T-cell (primary cell): ENCODE results near the gene ZNF200. TPM values are rescaled to one million over a fixed set of nuclear protein-coding genes. Genes with fewer than 3 reads are reported as not detected.

ENCODE experiments used
- ATAC-seq, 4 experiments: fragments of 200-7000 bp in 3 of 4; fragments of 150-1000 bp in 1 of 4; cut with Tn5 transposase; replicated peaks in 1 of 4; 1 replicate in 3 of 4; 2 replicates in 1 of 4; pipeline ENCODE4 v1.10.0; 2021; ENCODE audit warnings: moderate library complexity in 3 of 4, mild to moderate bottlenecking in 2 of 4, moderate number of reproducible peaks in 1 of 4
- CTCF ChIA-PET, 2 donors: fragments of 300-600 bp; sonication (Branson Sonifier 250); formaldehyde crosslinking; loops; one replicate each; lab custom pipeline; 2022; ENCODE audit warnings: antibody characterized with exemption in 2 of 2; lab: Charles Lee
- POLR2A ChIA-PET, 2 donors: fragments of 300-600 bp; sonication (Branson Sonifier 250); formaldehyde crosslinking; loops; one replicate each; lab custom pipeline; 2022; ENCODE audit warnings: antibody characterized with exemption in 2 of 2; lab: Charles Lee
- DNase-seq, 35 experiments: peaks; one replicate each; pipeline versions ENCODE4 v3.0.0 to v3.0.0-alpha.2; 2013 to 2023
- H3K27ac ChIP-seq: one replicate; pipeline ENCODE4 v1.5.1; 2013; ENCODE audit warnings: low read length
- H3K27me3 ChIP-seq, 2 experiments: replicated peaks in 1 of 2; 1 replicate in 1 of 2; 2 replicates in 1 of 2; pipeline versions ENCODE4 v1.6.1 to v1.7.0; 2013; ENCODE audit warnings: low read length in 1 of 2, mixed read lengths in 1 of 2; ENCODE audit not compliant: control insufficient read depth in 2 of 2, insufficient read depth in 2 of 2; ENCODE audit errors: extremely low read depth in 1 of 2
- H3K36me3 ChIP-seq, 2 donors: 1 replicate in 1 of 2; 2 replicates in 1 of 2; pipeline versions ENCODE4 v1.6.1 to v1.7.0; 2013; ENCODE audit warnings: low read length in 1 of 2; ENCODE audit not compliant: control insufficient read depth in 2 of 2, insufficient read depth in 1 of 2; ENCODE audit errors: extremely low read depth in 1 of 2
- H3K4me1 ChIP-seq, 2 experiments: 1 replicate in 1 of 2; 2 replicates in 1 of 2; pipeline versions ENCODE4 v1.6.1 to v1.7.0; 2013; ENCODE audit warnings: low read length in 2 of 2, mixed read lengths in 1 of 2; ENCODE audit not compliant: insufficient read depth in 2 of 2, control insufficient read depth in 1 of 2; ENCODE audit errors: extremely low read depth in 1 of 2
- H3K4me3 ChIP-seq, 2 donors: 1 replicate in 1 of 2; 2 replicates in 1 of 2; pipeline versions ENCODE4 v1.5.1 to v1.7.0; 2013; ENCODE audit warnings: mild to moderate bottlenecking in 2 of 2, low read length in 1 of 2, moderate library complexity in 1 of 2; ENCODE audit not compliant: control insufficient read depth in 1 of 2; ENCODE audit errors: extremely low read depth in 1 of 2
- H3K9me3 ChIP-seq: 2 replicates; pipeline ENCODE4 v1.7.0; 2013
- H3K27ac Mint-ChIP-seq, 2 donors: one replicate each; pipeline ENCODE4 v1.8.0; 2020 to 2021; ENCODE audit warnings: mild to moderate bottlenecking in 2 of 2, mixed read lengths in 2 of 2
- H3K27me3 Mint-ChIP-seq, 2 donors: one replicate each; pipeline ENCODE4 v1.8.0; 2021 to 2022; ENCODE audit warnings: mixed read lengths in 2 of 2
- H3K36me3 Mint-ChIP-seq: one replicate; pipeline ENCODE4 v1.8.0; 2021; ENCODE audit warnings: mixed read lengths
- H3K4me1 Mint-ChIP-seq, 3 donors: one replicate each; pipeline ENCODE4 v1.8.0; 2020 to 2022; ENCODE audit warnings: mixed read lengths in 3 of 3, mild to moderate bottlenecking in 1 of 3
- H3K4me3 Mint-ChIP-seq, 3 donors: one replicate each; pipeline ENCODE4 v1.8.0; 2020 to 2022; ENCODE audit warnings: mild to moderate bottlenecking in 3 of 3, mixed read lengths in 3 of 3, moderate library complexity in 3 of 3
- H3K9me3 Mint-ChIP-seq, 3 donors: one replicate each; pipeline ENCODE4 v1.8.0; 2020 to 2022; ENCODE audit warnings: mixed read lengths in 3 of 3
- WGBS: methylation state at CpG from one replicate; pipeline ENCODE4 v1.1.5; 2013; ENCODE audit warnings: missing lambda C conversion rate; ENCODE audit not compliant: insufficient coverage; 5-methylcytosine and 5-hydroxymethylcytosine counted together
- total RNA-seq, 35 experiments: library from RNA in 6 of 35; stranded (reverse) in 6 of 35; fragments of 120-200 nt in 1 of 35; gene quantifications; one replicate each; pipeline versions ENCODE4 v1.2.1 to v1.2.4 and lab custom pipeline; 2013 to 2026

Gene ZNF200
- total RNA-seq, 5 donors from 2014 or later (not counting 1 experiment from before 2014, with no cell fraction given), result 7.6 to 21.3 (median 20.1) TPM

GRCh38 chr16:3256866-3257465 lies 22.0 kb upstream of the ZNF200 start:
- peaks cover 0 to 10% of the 10 kb centered on the region in 2 donors for H3K27me3 Mint-ChIP-seq
- ChIA-PET POLR2A (no interaction called here), CTCF (interaction anchor here in 1 of 2 donors (0.5 kb wide), 1 partner anchor 225 kb away, joined by 7 read pairs; no protein-coding TSS in a partner anchor)
- peaks cover 2 to 3% (median 3%) of the 10 kb centered on the region in 3 donors for H3K4me1 Mint-ChIP-seq
- Histone ChIP-seq H3K4me3 (no peak overlapping the region), H3K27ac (no peak overlapping the region), H3K36me3 (no peaks in the 10 kb centered on the region), H3K9me3 (no peaks in the 10 kb centered on the region), H3K4me1 (no peaks in the 10 kb centered on the region), H3K27me3 (peaks cover 2 to 24% of the 10 kb centered on the region in 2 experiments)
- 85% methylated on average over 9 of the region's 9 CpGs for WGBS
- no peaks in the 10 kb centered on the region for H3K36me3 Mint-ChIP-seq
- H3K4me3 Mint-ChIP-seq, result no peak overlapping the region
- ATAC-seq (no peak), DNase-seq (no peak)
- no peaks in the 10 kb centered on the region for H3K9me3 Mint-ChIP-seq
- H3K27ac Mint-ChIP-seq, result no peak overlapping the region

GRCh38 chr16:3256146-3256865 lies 21.3 kb upstream of the ZNF200 start, which contains the start of gene MEFV:
MEFV (minus strand) TSS chr16:3256633; CDS start chr16:3256587, 46 bp downstream.
- 85% methylated on average over 12 of the region's 14 CpGs for WGBS
- no peak for DNase-seq
- Mint-ChIP-seq H3K27me3 (peaks cover 0 to 10% of the 10 kb centered on the region in 2 donors), H3K9me3 (no peaks in the 10 kb centered on the region), H3K4me3 (no peak within 1 kb of the TSS), H3K36me3 (no peaks in the 10 kb centered on the region), H3K4me1 (no peaks in the 10 kb centered on the region), H3K27ac (no peak within 1 kb of the TSS)
- ATAC-seq, result no peak
- no peaks in the 10 kb centered on the region for H3K4me1 ChIP-seq
- POLR2A ChIA-PET, result no interaction called here
- H3K27ac ChIP-seq, result no peak within 1 kb of the TSS
- peak within 1 kb of the TSS in 1 of 2 donors; percentile 3 for H3K4me3 ChIP-seq
- H3K36me3 ChIP-seq, result no peaks in the 10 kb centered on the region
- CTCF ChIA-PET, result no interaction called here
- no peaks in the 10 kb centered on the region for H3K9me3 ChIP-seq
- H3K27me3 ChIP-seq, result peaks cover 2 to 24% of the 10 kb centered on the region in 2 experiments

DNA sequence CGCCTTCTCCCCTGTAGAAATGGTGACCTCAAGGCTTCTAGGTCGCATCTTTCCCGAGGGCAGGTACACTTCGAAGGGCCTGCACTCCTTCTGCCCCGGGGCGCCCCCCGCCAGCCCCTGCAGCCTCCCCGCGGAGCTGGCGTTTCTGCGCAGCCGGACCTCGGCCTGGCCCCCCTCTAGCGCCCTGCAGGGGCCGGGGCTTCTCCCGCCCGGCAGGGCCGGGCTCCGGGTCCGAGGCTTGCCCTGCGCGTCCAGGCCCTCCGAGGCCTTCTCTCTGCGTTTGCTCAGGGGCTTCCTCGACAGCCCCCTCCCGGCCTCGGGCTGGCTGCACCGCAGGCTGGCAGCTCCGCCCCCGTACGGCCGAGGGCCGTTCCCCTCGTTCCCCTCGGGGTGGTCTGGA lies 19.4 kb upstream of the ZNF200 start:
- 50% methylated on average over 33 of the region's 35 CpGs for WGBS
- Mint-ChIP-seq H3K27ac (no peak overlapping the region), H3K4me3 (no peak overlapping the region), H3K27me3 (peaks cover 0 to 11% of the 10 kb centered on the region in 2 donors), H3K9me3 (no peaks in the 10 kb centered on the region), H3K36me3 (no peaks in the 10 kb centered on the region), H3K4me1 (no peaks in the 10 kb centered on the region)
- ChIA-PET POLR2A (no interaction called here), CTCF (no interaction called here)
- no peak overlapping the region for H3K4me3 ChIP-seq
- H3K27me3 ChIP-seq, result peaks cover 2 to 24% of the 10 kb centered on the region in 2 experiments
- H3K27ac ChIP-seq, result no peak overlapping the region
- no peaks in the 10 kb centered on the region for H3K4me1 ChIP-seq
- DNase-seq (no peak), ATAC-seq (no peak)
- H3K9me3 ChIP-seq, result no peaks in the 10 kb centered on the region
- no peaks in the 10 kb centered on the region for H3K36me3 ChIP-seq

DNA sequence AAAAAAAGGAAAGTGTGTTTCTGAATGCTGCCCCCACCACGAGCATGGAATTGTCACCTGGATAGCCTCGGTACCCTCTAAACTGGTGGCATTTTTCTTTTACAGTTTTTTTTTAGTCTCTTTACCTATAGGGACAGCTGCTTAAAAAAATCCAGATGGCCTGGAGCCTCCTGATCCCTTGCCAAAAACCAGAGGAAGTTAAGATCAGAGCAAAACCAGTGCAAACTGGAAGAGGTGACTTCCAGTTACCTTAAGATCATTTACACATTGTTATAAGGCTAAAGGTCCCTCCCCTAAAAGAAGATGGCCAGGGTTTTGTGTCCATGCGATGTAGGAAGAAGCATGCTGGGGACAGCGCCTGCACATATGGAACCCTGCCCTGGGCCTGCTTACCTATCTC lies 18.0 kb upstream of the ZNF200 start:
- no peaks in the 10 kb centered on the region for H3K36me3 ChIP-seq
- Mint-ChIP-seq H3K4me1 (no peaks in the 10 kb centered on the region), H3K36me3 (no peaks in the 10 kb centered on the region), H3K27ac (no peak overlapping the region), H3K4me3 (no peak overlapping the region), H3K27me3 (peaks cover 0 to 9% of the 10 kb centered on the region in 2 donors), H3K9me3 (no peaks in the 10 kb centered on the region)
- H3K9me3 ChIP-seq, result no peaks in the 10 kb centered on the region
- WGBS, result 100% methylated on average over 1 of the region's 4 CpGs
- H3K27me3 ChIP-seq, result peaks cover 0 to 27% of the 10 kb centered on the region in 2 experiments
- POLR2A ChIA-PET, result no interaction called here
- H3K4me1 ChIP-seq, result no peaks in the 10 kb centered on the region
- no peak for ATAC-seq
- H3K27ac ChIP-seq, result no peak overlapping the region
- no peak overlapping the region for H3K4me3 ChIP-seq
- CTCF ChIA-PET, result no interaction called here
- no peak for DNase-seq

DNA sequence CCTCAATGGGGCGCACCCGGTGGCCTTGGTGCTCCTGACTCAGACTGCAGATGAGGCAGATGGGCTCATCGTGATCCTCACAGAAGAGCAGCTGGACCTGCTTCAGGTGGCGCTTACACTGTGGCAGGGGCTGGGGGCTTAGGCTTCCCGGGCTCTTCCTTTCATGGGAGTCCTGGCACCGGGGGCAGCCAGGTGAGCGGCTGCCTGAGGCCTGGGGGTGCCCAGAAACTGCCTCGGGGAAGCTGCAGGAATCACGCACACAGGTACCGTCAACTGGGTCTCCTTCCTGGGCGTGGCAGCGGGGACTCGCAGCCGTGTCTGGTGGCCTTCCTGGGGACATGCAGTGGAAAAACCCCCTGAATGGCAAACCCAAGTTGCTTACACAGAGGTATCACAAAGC lies 14.5 kb upstream of the ZNF200 start:
- Mint-ChIP-seq H3K4me1 (no peaks in the 10 kb centered on the region), H3K9me3 (no peaks in the 10 kb centered on the region), H3K27ac (no peak overlapping the region), H3K4me3 (no peak overlapping the region), H3K36me3 (no peaks in the 10 kb centered on the region), H3K27me3 (peaks cover 2 to 6% of the 10 kb centered on the region in 2 donors)
- H3K27me3 ChIP-seq, result peaks cover 0 to 25% of the 10 kb centered on the region in 2 experiments
- WGBS, result 80% methylated on average over 14 of the region's 14 CpGs
- ATAC-seq (no peak), DNase-seq (no peak)
- no peaks in the 10 kb centered on the region for H3K36me3 ChIP-seq
- ChIA-PET POLR2A (no interaction called here), CTCF (no interaction called here)
- H3K9me3 ChIP-seq, result no peaks in the 10 kb centered on the region
- H3K27ac ChIP-seq, result no peak overlapping the region
- no peak overlapping the region for H3K4me3 ChIP-seq
- no peaks in the 10 kb centered on the region for H3K4me1 ChIP-seq

DNA sequence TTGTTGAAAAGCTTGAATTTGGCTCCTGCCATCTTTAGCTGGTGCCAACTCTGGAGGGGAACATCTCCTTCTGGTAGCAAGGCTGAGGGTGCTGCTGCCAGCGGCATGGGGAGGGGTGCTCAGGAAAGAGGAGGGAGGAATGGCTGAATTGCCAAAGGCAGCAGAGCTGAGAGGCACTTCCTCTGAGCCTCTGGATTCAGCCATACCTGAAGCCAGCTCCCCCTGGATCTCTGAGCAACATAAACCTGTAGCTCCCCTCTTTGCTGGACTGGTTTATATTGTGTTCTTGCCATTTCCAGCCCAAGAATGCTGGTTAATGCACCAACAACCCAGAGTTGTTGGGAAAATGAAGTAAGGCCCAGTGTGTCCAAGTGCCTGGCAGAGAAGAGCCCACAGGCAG lies 14.1 kb upstream of the ZNF200 start:
- Mint-ChIP-seq H3K27ac (no peak overlapping the region), H3K27me3 (peaks cover 4 to 6% of the 10 kb centered on the region in 2 donors), H3K36me3 (no peaks in the 10 kb centered on the region), H3K4me1 (no peaks in the 10 kb centered on the region), H3K4me3 (no peak overlapping the region), H3K9me3 (no peaks in the 10 kb centered on the region)
- ChIA-PET CTCF (no interaction called here), POLR2A (no interaction called here)
- Histone ChIP-seq H3K36me3 (no peaks in the 10 kb centered on the region), H3K27ac (no peak overlapping the region), H3K27me3 (peaks cover 0 to 23% of the 10 kb centered on the region in 2 experiments), H3K4me3 (no peak overlapping the region), H3K4me1 (no peaks in the 10 kb centered on the region), H3K9me3 (no peaks in the 10 kb centered on the region)
- 86% methylated on average over 1 of the region's 1 CpG for WGBS
- ATAC-seq (no peak), DNase-seq (no peak)
